ENCODE measurements around the gene ALDH4A1.

The ALDH4A1 gene, protein sequence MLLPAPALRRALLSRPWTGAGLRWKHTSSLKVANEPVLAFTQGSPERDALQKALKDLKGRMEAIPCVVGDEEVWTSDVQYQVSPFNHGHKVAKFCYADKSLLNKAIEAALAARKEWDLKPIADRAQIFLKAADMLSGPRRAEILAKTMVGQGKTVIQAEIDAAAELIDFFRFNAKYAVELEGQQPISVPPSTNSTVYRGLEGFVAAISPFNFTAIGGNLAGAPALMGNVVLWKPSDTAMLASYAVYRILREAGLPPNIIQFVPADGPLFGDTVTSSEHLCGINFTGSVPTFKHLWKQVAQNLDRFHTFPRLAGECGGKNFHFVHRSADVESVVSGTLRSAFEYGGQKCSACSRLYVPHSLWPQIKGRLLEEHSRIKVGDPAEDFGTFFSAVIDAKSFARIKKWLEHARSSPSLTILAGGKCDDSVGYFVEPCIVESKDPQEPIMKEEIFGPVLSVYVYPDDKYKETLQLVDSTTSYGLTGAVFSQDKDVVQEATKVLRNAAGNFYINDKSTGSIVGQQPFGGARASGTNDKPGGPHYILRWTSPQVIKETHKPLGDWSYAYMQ

DNA sequence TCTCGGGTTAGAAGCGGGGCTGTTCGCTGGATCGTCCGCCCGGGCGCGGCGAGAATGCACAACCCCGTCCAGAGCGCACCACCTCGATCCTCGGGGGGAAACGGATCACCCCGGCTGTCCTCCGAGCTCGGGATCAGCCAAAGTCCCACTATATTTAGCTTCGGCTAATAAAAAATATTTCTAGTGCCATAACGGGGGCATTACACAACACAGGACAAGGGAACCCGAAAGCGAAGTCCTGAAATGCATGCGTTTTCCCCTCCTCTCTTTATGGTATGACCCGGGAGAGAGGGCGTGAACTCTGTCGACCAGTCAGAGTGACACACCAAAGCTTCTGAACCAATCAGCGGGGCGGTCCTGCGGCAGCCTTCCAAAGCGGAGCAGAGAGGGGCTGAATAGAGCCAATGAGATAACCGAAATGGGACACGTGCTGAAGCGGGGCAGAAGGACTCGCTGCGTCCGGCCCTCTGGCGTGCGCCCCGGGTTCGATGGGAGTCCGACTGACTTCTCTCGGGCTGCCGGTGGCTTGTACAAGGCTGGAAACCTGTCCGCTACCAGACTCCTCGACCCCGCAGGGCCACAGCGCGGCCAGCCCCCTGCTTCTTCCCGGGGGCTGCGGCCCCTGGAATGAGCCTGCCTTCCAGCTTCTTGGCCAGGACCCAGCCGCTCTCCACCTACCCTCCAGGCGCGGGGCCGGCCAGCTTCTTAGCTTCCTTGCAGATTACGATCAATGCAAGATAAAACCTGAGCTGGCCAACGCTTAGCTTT lies at the start of gene ALDH4A1:
Gene ALDH4A1, minus strand, starts transcription at position 33 of the 768 bp plus-strand sequence. Its CDS starts 32 bp downstream, at position 1.
- DNase-seq: peak; percentile 97

- DNase-seq: no peak
Measured at GRCh38 chr1:18951818-18952391, 49.5 kb upstream of the ALDH4A1 start.

GRCh38 chr1:18951416-18951815 lies 49.1 kb upstream of the ALDH4A1 start:
- no peak for DNase-seq

DNA sequence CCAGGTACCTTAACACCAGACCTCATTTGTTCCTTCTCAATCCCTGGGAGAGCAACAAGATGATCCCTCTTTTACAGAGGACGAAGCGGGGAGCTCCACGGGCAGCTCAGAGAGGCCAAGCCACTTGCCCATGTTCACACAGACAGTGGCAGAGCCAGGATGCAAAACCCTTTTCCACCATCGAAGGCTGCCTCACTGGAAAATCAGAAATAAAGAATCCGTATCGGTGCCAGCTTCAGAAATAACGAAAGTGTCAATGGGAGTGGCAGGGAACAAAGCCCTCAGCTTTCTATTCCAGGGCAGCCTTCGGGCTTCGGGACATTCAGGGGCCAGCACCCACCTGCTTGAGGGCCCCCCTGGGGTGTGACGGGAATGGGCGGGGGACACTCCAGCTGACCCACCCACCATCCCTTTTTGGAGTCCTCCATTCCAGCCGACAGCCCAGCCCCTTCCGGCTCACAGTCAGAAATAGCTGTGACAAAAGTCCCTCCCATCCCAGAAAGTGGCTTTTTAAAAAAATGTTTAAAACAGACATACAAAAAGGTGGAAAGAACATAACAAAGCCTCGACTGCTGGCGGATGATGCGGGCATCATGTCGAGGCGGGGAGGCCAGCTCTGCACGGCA lies 48.2 kb upstream of the ALDH4A1 start:
- DNase-seq: no peak

DNA sequence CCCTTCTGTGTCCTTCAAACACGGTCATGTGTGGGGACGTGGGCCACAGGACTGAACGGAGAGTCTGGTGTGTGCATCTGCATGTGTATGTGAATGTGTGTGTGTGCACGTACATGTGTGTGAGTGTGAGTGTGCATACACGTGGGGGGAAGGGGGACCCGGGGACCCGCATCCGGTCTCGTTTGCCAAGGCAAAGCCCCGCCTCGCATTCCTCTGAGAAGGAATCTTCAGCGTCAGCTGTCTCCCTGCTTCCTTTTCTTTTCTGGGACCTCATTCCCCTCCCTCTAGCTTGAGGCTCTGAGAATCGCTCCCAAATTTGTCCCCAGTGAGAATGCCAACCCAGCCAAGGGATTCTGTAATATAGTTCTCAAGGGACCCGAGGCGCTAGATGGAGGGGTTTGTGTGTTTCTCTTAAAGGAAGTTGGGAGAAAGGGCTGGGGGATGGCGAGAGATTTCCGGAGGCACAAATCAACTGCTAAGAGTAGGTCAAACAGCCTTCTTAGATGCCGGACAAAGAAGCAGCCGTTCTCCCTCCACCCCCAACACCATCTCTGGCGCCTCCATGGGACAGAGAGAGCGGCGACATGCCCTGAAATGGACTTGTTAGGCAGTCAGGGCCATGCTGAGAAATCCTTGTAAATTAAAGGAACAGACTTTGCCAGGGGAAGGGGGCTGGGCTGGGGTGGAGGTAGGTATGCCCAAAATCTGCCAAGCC lies 47.5 kb upstream of the ALDH4A1 start:
- DNase-seq: no peak

DNA sequence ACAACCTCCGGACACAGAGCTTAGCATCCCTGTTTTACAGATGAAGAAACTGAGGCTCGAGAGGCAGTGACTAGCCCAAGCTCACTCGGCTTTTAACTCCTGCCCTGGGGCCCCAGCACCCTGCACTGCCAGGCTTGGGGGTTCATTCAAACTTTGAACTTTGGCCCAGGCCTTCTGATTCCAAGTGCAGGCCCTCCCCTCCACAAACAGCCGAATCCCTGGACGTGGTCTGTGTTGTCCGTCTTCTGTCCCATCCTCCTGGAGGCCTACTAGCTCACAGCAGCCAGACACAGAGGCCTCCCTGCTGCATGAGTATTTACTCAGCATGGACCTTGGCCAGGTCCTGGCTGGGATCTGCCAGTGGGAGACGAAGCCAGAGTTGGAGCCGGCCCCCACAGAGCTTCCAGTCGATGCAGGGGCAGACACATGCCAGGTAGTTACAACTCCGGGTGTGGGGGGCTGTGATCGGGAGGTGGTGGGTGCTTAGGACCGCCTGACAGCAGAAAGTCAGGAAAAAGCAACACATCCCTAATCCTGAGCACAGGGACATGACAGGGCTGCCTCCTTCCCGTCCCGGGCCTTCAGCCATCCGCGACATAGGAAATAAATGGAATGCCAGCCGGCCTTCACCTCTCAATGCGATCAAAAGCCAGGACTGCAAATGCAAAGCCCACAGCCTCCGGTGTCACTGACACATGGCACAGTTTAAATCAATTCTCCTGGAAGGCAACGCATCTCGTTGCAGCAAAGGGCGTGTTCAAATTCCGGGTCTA lies 46.7 kb upstream of the ALDH4A1 start:
- no peak for DNase-seq

DNA sequence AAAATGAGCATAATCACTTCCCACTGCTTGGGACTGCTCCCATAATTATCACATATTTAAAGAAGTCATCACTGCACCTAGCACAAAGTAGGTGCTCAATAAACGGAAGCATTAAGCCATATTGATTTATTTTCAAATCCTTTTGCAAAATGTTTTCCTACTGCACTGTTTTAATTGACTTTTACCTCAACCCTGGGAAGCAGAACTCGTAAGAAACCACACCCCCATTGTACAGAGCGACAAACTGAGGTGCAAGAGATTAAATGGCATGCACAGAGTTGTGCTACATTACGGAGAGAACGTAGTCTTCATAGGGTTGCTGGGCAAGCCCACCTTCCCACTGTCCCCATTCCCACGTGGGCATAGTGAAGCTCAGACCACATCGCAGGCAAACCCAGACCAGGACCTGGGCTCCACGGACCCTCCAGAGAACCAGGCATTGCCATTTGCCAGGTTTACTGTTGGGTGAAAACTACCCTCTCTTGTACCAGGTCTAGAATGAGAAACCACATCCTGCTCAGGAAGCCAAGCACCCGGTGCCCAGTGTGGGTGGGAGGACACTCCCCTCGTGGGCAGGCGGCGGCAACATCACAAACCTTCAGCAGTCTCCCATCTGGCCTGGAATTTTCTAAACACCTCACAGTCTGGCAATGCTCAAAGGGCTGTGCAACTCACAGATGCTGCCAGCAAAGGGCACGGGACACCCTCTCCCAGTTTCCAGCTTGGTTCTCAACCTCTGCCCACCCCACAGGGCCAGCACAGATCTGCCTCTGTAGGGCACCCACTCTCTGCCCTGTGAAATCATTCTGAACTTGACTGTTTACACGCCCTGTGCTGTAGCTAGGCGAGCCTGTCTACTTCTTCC lies 45.9 kb upstream of the ALDH4A1 start:
- no peak for DNase-seq

GRCh38 chr1:18947570-18947969 lies 45.2 kb upstream of the ALDH4A1 start:
- DNase-seq: no peak

GRCh38 chr1:18946550-18947381 lies 44.4 kb upstream of the ALDH4A1 start:
- no peak for DNase-seq

DNA sequence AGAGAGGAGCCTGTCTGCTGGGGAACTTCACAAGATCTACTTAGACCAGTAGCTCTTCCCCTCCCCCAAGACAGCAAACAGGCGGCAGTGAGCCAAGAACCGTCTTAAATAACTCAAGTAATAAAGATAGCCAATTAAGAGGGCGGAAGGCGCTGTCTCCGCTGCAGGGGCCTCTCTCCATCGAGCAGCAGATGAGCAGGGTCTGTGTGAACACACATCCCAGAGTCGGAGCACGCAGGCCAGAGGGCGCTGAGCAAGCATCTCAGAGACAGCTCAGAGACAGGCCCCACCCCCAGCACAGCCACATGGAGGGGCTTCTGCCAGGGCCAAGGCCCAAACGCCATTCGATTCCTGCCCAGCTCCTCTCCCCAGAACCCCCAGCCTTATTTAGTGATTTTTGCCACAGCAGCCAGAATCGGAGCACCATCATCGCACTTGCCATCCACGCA lies 43.1 kb upstream of the ALDH4A1 start:
- DNase-seq: peak; percentile 87

DNA sequence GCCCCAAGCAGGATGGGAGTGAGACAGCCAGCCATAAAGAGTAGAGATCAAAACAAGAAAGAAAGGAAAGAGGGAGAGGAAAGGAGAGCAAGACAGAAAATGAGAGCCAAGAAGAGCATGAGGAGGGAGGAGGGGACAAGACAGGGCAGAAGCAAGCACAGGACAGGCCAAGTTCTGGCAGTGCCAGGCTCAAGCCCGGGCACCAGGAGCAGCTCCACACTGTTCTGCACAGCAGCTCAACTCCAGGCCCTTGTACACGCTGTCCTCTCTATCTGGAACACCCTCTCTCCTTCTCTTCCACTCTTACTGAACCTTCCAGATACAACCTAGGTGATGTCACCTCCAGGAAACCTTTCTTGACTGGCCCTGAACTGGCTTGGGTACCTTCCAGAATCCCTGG lies 42.5 kb upstream of the ALDH4A1 start:
- no peak for DNase-seq

DNA sequence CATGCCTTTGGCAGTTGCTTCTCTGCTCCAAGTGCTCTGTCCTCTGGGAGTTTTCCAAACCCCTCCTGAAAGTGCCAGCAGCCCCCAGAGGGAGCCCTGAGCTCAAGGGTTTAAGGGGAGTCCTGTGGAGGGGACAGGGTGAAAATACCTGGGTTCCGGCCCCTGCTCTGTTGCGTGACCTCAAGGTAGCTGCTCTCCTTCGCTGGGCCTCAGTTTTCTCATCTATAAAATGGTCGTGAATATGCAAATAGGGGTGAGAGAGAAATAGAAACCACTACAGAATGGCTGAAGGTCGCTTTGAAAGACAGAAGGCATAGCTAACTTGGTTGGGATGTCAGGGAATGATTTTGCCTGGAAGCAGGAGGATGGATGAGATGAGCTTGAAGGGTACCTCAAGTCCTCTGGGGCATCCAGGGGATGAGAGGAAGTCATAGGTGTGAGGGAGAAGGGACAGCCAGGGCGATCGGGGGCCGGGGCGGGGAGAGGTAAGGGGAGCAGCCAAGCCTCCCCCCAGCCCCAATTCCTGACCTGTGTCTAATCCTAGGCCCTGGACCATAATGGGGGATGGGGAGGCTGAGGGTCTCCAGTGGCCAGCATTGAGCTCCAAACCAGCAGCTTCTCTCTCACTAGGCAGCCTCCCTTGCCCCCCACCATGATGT lies 41.7 kb upstream of the ALDH4A1 start:
- no peak for DNase-seq

DNA sequence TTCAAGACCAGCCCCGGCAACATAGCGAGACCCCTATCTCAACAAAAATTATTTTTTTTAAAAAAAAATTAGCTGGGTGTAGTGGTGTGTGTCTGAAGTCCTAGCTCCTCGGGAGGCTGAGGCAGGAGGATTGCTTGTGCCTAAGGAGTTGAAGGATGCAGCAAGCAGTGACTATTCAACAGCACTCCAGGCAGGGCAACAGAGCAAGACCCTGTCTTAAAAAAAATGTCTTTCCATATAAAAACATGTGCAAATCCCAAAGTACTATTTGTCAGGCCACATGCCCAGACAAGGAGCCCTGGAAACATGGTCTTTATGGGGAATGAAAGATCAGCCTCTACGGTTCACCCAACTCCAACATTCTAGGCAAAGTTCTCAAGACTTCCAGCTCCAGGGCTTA lies 40.8 kb upstream of the ALDH4A1 start:
- no peak for DNase-seq

- no peak for DNase-seq
Measured at GRCh38 chr1:18942340-18942739, 40.0 kb upstream of the ALDH4A1 start.

- DNase-seq: no peak
Measured at GRCh38 chr1:18941221-18942141, 39.1 kb upstream of the ALDH4A1 start.

DNA sequence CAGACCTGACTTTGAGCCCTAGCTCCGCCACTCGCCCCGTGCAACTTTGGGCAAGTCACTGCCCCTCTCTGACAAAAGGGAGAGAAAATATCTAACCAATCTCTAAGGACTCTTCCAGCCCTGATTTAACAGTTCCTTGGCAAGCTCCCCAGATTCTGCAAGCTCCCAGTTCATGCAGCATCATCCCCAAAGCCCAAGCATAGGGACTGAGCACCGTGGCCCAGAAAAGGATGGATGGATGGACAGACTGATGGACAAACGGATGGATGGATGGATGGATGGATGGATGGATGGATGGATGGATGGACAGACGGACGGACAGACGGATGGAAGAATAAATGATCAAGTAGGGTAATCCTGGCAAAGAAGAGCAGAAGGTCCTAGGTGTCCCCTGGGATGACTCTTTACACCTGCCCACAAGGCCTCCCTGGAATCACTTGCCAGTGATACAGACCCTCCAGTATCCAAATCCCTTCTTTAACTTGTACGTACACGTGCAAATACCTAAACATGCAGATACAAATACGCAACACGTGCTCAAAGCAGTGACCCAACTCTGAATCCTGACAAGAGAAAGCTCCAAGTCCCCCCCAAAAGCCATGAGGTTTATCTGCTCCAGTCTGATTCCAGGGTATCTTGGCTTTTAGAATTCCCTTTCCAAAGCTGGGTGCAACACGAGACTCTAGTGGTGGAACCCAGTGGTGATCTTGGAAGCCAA lies 38.1 kb upstream of the ALDH4A1 start:
- no peak for DNase-seq
